Smooth muscle cell (in vitro differentiated cells): ENCODE data around the gene ST6GALNAC5. TPM values are rescaled to one million over a fixed set of nuclear protein-coding genes. Genes with fewer than 3 reads are reported as not detected.
"Not testable (repeated sequence)": the region's sequence is repeated elsewhere in the genome, so short reads cannot be mapped to it uniquely, and the experiment has no call there.

Experiments used
- DNase-seq: peaks from one replicate; lab custom pipeline; 2025; ENCODE audit not compliant: unreplicated experiment; lab: John Stamatoyannopoulos, UW
- H2AFZ ChIP-seq: fragments of 200-600 bp; sonication (generic); 2 replicates; pipeline ENCODE4 v1.6.0; 2016; ENCODE audit warnings: antibody characterized with exemption, low read depth, mild to moderate bottlenecking
- H3F3A ChIP-seq: fragments of 200-600 bp; sonication (generic); 2 replicates; pipeline ENCODE4 v1.6.0; 2017; ENCODE audit warnings: antibody characterized with exemption, low read depth
- H3K27ac ChIP-seq: fragments of 200-600 bp; sonication (generic); 2 replicates; pipeline ENCODE4 v1.5.1; 2016; ENCODE audit warnings: low read depth, mild to moderate bottlenecking
- H3K27me3 ChIP-seq: fragments of 200-600 bp; sonication (generic); 2 replicates; pipeline ENCODE4 v1.6.1; 2016; ENCODE audit warnings: low read depth, mild to moderate bottlenecking
- H3K36me3 ChIP-seq: fragments of 200-600 bp; sonication (generic); 2 replicates; pipeline ENCODE4 v1.5.1; 2016; ENCODE audit warnings: low read depth
- H3K4me1 ChIP-seq: fragments of 200-600 bp; sonication (generic); 2 replicates; pipeline ENCODE4 v1.5.1; 2016; ENCODE audit warnings: low read depth
- H3K4me2 ChIP-seq: fragments of 200-600 bp; sonication (generic); 2 replicates; pipeline ENCODE4 v1.6.0; 2016; ENCODE audit warnings: mild to moderate bottlenecking
- H3K4me3 ChIP-seq: fragments of 200-600 bp; sonication (generic); 2 replicates; pipeline ENCODE4 v1.5.1; 2016; ENCODE audit warnings: mild to moderate bottlenecking
- H3K79me2 ChIP-seq: fragments of 200-600 bp; sonication (generic); 2 replicates; pipeline ENCODE4 v1.6.0; 2016; ENCODE audit warnings: low read depth, mild to moderate bottlenecking
- H3K9ac ChIP-seq: fragments of 200-600 bp; sonication (generic); 2 replicates; pipeline ENCODE4 v1.6.0; 2016; ENCODE audit warnings: low read depth
- H3K9me3 ChIP-seq: fragments of 200-600 bp; sonication (generic); replicated peaks from 2 replicates; pipeline ENCODE4 v1.5.1; 2016; ENCODE audit warnings: low read depth
- H4K20me1 ChIP-seq: fragments of 200-600 bp; sonication (generic); 2 replicates; pipeline ENCODE4 v1.6.0; 2016; ENCODE audit warnings: low read depth
- CTCF ChIP-seq: fragments of 200-600 bp; sonication (generic); IDR thresholded peaks from 2 replicates; pipeline ENCODE4 v1.5.1; 2017; ENCODE audit warnings: borderline replicate concordance, mild to moderate bottlenecking, antibody characterized with exemption; ENCODE audit not compliant: insufficient read depth, poor library complexity, severe bottlenecking
- WGBS: methylation state at CpG from one replicate; pipeline ENCODE4 v1.1.7; 2016; ENCODE audit warnings: low lambda C conversion rate; 5-methylcytosine and 5-hydroxymethylcytosine counted together
- polyA plus RNA-seq: library from polyadenylated mRNA; unstranded; fragments of >200 nt; fragmentation: Nextera tagmentation; extraction: Ambion mirVana; gene quantifications from 2 replicates; pipeline ENCODE4 v1.2.1, GENCODE V29; 2016
- total RNA-seq: library from RNA; depleted of rRNA; stranded (reverse); fragments of >200 nt; gene quantifications from 2 replicates; pipeline ENCODE4 v1.2.3, GENCODE V29; 2014

ST6GALNAC5 gene
- total and polyA plus RNA-seq, 2 experiments from 2014 or later, result 24.9 to 38.8 TPM

DNA sequence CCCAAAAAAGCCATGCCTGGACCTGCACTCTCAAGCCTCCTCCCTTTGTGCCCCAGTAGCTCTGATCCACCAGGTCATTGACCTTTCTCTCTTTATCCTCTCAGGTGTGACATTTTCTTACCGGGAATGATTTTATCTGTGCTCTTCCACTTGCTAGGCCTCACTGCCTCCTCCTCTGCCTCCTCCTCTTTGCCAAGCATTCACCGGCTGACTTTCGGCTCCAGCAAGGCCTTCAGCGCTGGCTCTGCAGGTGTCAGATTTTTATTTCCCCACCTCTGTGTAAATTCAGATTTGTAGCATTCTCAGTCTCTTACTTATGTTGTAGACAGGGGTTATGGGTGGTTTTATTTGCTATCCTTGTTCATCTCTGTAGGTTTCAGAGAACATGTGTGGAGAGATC, 91.5 kb downstream of the ST6GALNAC5 start:
- Histone ChIP-seq H3K4me1 (no peaks in the 10 kb centered on the region), H3K36me3 (no peaks in the 10 kb centered on the region), H4K20me1 (peaks cover 8% of the 10 kb centered on the region), H3K27ac (no peak overlapping the region), H3K27me3 (no peaks in the 10 kb centered on the region), H3K79me2 (no peaks in the 10 kb centered on the region), H3F3A (no peaks in the 10 kb centered on the region), H3K4me3 (no peak overlapping the region), H3K9me3 (no peaks in the 10 kb centered on the region), H3K9ac (no peak overlapping the region), H2AFZ (no peak overlapping the region), H3K4me2 (no peak overlapping the region)
- no peak for DNase-seq
- 96% methylated on average over 4 of the region's 4 CpGs for WGBS
- no peak for TF ChIP-seq CTCF

DNA sequence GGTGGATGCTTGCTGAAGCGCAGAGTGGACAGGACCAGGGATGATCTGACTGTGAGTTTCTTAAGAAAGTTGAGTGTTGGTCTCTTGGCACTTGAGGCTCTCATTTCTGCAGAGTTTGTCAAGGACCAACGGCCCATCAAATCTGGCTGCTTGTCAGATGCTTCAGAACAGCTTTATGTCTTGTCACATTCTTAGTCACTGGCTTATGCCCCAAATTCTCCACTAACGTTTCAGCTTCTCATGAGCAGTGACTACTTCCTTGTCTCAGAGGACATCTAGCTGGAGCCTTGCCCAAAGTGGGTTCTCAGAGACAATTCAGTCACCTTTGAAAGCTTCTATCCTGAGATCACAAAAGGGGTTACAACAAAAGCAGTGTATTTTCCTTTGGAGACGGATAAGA, 92.3 kb downstream of the ST6GALNAC5 start:
- no peak overlapping the region for H3K4me3 ChIP-seq
- no peaks in the 10 kb centered on the region for H3K9me3 ChIP-seq
- no peak for DNase-seq
- WGBS, result 89% methylated on average over 4 of the region's 4 CpGs
- H4K20me1 ChIP-seq, result peaks cover 8% of the 10 kb centered on the region
- TF ChIP-seq CTCF, result no peak
- H3K27me3 ChIP-seq, result no peaks in the 10 kb centered on the region
- H3K36me3 ChIP-seq, result no peaks in the 10 kb centered on the region
- H3F3A ChIP-seq, result no peaks in the 10 kb centered on the region
- no peak overlapping the region for H3K4me2 ChIP-seq
- no peaks in the 10 kb centered on the region for H3K4me1 ChIP-seq
- H3K27ac ChIP-seq, result no peak overlapping the region
- no peaks in the 10 kb centered on the region for H3K79me2 ChIP-seq
- no peak overlapping the region for H3K9ac ChIP-seq
- no peak overlapping the region for H2AFZ ChIP-seq

GRCh38 chr1:76961181-76961819, 94.0 kb downstream of the ST6GALNAC5 start:
- no peaks in the 10 kb centered on the region for H3F3A ChIP-seq
- no peak for TF ChIP-seq CTCF
- WGBS, result 86% methylated on average over 6 of the region's 6 CpGs
- H2AFZ ChIP-seq, result no peak overlapping the region
- no peak for DNase-seq
- H3K79me2 ChIP-seq, result no peaks in the 10 kb centered on the region
- no peak overlapping the region for H3K4me3 ChIP-seq
- no peaks in the 10 kb centered on the region for H3K27me3 ChIP-seq
- no peaks in the 10 kb centered on the region for H3K36me3 ChIP-seq
- no peak overlapping the region for H3K9ac ChIP-seq
- H4K20me1 ChIP-seq, result peaks cover 8% of the 10 kb centered on the region
- no peak overlapping the region for H3K27ac ChIP-seq
- H3K4me1 ChIP-seq, result no peaks in the 10 kb centered on the region
- peaks cover 3% of the 10 kb centered on the region for H3K9me3 ChIP-seq
- no peak overlapping the region for H3K4me2 ChIP-seq

DNA sequence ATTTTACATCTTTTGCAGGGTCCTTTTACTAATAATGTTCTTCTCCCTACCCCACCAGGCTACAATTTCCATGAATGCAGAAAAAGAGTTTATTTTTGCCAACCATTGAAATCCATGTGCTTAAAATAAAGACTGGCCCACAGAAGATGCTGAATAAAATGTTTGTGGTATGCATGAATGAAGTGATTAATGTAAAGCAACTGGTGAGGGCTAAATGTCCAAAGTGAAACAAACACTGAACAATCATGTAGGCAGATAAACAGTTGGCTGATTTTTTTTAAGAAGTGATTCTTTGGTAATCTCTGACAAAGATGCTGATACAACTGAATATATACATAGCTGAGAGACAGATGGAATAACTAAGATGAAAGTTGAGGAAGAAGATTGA, 94.5 kb downstream of the ST6GALNAC5 start:
- Histone ChIP-seq H3F3A (no peaks in the 10 kb centered on the region), H3K27ac (no peak overlapping the region), H3K27me3 (no peaks in the 10 kb centered on the region), H3K4me3 (no peak overlapping the region), H3K9me3 (peaks cover 3% of the 10 kb centered on the region), H3K4me1 (no peaks in the 10 kb centered on the region), H3K79me2 (no peaks in the 10 kb centered on the region), H3K4me2 (no peak overlapping the region), H2AFZ (no peak overlapping the region), H3K9ac (no peak overlapping the region), H4K20me1 (peaks cover 8% of the 10 kb centered on the region), H3K36me3 (no peaks in the 10 kb centered on the region)
- TF ChIP-seq CTCF, result no peak
- DNase-seq, result no peak

- not testable (repeated sequence) for H3K9me3 ChIP-seq, H3K4me3 ChIP-seq, H3K4me2 ChIP-seq, H4K20me1 ChIP-seq, H2AFZ ChIP-seq, H3K27ac ChIP-seq, H3K9ac ChIP-seq, H3K36me3 ChIP-seq, H3K79me2 ChIP-seq, H3K4me1 ChIP-seq, DNase-seq, H3K27me3 ChIP-seq, H3F3A ChIP-seq
- WGBS, result 76% methylated on average over 3 of the region's 3 CpGs
These were observed 114.0 kb downstream of the ST6GALNAC5 start for GRCh38 chr1:76981267-76981666.
